GM19099 (cell line): ENCODE data around the gene GRIN2A.

Experiments
- POLR2A ChIP-seq: IDR thresholded peaks from 3 replicates; pipeline ENCODE4 v1.6.1; 2011; ENCODE audit warnings: low read depth; ENCODE audit not compliant: insufficient read length; ENCODE audit errors: extremely low read depth

Gene GRIN2A

DNA sequence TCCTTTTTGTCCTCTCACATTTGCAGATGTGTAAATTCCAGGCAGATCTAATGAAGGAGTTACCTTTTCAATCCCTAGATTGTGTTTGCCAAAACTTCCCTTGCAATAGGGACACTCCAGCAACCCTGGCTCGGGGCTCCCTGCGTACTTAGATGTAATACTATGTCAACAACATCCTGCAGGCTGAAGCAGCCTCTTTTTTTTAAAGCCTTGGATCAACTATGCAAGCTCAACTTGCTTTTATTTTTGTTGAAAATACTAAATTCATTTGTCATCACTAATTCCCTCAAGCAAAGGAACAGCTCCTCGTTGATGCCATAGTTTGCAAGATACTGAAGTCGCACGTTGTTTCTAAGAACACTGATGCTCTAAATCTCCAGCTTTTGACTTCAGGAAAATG, 59.1 kb downstream of the GRIN2A start:
- TF ChIP-seq POLR2A, result no peak

DNA sequence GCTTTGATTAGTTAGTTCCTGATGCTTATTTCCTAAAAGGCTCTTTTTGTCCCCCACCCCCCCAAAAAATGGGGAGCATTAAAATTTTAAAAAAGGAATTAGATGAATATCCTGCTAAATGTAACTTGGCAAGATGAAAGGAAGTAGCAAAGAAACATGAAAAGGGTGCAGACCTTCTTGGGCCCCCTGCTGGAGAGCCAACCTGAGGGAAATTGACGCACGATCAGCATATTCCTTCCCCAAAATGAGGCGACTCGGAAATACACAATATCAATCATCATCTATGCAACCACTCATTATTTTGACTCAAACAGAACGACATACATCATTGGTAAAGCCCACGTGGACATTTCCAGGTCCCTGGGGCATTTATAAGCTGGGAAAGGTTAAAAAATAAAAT, 59.7 kb downstream of the GRIN2A start:
- TF ChIP-seq POLR2A, result no peak

DNA sequence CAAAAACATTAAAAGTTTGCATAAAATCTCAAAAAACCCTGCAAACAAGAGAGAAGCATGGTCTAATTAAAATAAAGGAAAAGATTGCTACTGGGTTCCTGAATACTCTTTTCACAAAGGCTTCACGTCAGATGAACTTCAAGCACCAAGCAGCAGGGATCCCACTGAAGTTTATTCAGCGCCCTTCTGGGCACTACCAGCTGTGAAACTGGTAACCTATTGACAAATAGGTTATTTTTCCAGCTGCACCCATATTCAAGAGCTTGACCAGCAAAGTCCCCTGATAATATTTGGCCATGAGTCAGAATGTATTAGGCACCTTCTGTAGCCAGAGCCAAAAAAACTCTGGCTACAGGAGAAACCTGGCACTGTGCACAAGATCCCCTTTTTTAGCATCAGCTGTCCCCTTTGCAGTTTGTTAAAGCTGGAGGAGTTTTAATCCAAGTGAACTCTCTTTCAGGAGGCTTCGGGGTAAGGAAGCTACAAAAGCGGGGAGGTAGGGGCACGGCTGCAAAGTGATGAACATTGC, 60.3 kb downstream of the GRIN2A start:
- TF ChIP-seq POLR2A, result no peak

DNA sequence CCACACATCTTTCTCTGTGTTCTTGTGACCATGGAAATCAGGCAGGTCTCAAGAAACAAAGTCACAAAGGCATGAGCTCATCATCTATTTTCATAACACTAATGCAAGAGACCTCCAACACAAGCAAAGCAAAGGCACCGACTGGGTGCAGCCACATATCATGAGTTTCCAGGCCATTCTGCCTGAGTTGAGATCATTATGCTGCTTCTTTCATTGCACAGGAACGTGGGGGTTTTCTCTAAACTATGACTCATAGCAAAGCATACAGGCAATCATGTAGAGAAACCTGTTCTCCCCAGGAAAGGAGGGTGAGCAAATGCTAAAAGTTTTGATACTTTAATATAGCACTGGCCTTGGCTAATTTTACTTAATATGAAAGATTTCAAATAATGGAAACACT, 60.7 kb downstream of the GRIN2A start:
- no peak for TF ChIP-seq POLR2A

DNA sequence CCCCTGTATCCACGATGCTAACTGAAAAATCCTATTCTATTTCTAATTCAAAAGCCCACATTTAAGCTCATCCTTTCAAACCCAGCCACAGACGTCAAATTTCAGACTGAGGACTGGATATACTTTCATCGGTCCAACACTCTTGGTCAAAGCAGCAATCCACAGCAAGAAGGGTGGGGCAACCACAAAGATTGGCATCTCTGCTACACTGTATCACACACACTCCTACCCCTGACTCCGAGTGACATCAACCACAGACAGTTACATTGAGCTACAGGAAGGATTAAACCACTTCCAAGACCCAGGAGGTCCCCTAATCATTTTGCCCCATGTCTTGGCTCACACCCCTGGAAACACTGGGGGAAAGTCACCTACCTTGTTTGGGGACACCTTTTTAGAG, 61.3 kb downstream of the GRIN2A start:
- no peak for TF ChIP-seq POLR2A

- no peak for TF ChIP-seq POLR2A
These were observed 67.8 kb downstream of the GRIN2A start for GRCh38 chr16:10114409-10114808.

- no peak for TF ChIP-seq POLR2A
These were observed 69.0 kb downstream of the GRIN2A start for GRCh38 chr16:10113248-10113647.

GRCh38 chr16:10112021-10112420, 70.2 kb downstream of the GRIN2A start:
- TF ChIP-seq POLR2A, result no peak

DNA sequence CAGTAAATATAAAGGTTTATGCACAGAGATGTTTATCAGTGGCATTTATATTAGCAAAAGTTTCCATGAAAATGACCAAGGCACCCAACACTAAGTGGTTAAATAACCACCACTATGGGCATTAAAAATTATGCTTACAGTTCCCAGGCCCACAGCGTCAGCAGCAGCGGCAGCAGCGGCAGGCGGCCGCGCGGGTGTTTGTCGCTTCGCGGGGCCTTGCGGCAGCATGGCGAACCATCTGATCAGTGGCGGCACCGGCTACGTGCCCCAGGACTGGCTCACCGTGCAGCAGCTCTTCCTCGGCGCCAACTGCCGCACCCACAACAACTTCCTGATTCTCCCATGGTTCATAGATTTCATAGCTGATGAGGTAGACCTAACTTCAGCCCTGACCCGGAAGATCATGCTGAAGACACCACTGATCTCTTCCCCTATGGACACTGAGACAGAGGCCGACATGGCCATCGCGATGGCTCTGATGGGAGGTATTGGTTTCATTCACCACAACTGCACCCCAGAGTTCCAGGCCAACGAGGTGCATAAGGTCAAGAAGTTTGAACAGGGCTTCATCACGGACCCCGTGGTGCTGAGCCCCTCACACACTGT, 71.0 kb downstream of the GRIN2A start:
- no peak for TF ChIP-seq POLR2A

GRCh38 chr16:10110552-10110951, 71.7 kb downstream of the GRIN2A start:
- TF ChIP-seq POLR2A, result no peak

DNA sequence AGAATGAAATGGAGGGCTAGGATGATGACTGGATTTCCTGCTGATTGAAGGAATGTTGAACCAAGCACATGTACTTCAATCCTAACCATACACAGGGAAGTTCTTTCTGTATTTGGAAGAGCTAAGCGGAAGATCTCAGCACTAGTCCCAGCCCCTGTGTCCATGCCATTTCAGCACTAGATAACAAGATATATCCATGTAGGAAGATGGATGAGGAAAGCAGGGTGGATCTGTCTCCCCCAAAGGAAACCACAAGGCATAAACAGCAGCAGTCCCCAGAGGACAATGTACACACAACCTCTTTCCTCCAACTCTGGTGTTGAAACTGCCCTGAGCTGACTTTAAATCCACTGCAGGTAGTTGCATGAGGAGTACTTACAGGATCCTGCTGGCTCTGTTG, 75.1 kb downstream of the GRIN2A start:
- no peak for TF ChIP-seq POLR2A

DNA sequence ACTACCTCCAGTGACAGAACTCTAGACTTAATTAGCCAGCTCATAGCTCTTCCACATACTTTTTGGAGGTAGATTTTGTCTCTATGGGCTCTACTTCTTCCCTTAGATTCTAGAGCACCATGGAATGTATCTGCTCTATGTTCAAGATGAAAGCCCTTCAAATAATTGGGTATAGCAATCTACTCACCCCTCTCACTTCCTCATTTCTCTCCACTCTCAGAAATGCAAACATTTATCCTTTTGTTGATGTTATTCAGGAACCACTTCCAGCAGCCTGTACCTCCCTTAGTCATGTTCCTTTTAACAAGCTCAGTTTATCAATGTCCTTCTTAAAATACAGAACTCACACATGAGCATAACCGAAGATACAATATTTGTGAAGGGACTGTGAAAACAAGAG, 78.5 kb downstream of the GRIN2A start:
- TF ChIP-seq POLR2A, result no peak

DNA sequence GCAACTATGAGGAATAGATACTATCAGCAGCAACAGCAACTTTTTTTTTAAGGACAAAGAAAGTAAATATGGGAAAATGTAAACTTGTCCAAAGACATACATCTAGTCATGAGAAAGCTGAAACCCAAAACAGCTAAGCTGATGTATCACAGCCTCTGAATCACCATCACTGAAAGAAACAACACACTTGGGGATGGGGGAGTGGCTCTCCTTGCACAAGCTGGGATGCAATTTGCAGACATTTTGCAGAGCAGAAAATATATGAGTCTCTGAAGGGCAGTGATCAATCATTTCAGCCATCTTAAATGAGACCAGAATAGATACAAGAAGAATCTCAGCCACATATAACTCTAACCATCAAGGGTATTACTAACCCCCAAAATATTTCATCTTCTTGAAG, 79.1 kb downstream of the GRIN2A start:
- no peak for TF ChIP-seq POLR2A

GRCh38 chr16:10100829-10101228, 81.4 kb downstream of the GRIN2A start:
- TF ChIP-seq POLR2A, result no peak

DNA sequence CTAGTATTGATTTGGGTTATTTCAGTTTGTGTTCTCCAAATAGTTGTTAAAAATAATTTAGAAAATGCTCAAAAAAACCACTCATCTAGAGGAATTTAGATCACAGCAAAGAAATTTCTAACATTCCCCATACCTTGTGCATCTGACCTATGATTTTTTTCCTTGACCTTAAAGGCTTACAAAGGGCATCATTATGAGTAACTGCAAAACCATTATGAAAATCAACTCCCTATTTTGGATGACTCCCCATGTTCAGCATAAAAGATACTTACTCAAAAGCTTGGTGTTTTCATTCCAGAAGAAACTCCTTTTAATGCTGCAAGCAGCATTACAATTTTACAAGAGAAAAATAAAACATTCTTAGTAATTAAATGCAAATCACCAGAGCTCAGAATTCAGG, 83.2 kb downstream of the GRIN2A start:
- no peak for TF ChIP-seq POLR2A

DNA sequence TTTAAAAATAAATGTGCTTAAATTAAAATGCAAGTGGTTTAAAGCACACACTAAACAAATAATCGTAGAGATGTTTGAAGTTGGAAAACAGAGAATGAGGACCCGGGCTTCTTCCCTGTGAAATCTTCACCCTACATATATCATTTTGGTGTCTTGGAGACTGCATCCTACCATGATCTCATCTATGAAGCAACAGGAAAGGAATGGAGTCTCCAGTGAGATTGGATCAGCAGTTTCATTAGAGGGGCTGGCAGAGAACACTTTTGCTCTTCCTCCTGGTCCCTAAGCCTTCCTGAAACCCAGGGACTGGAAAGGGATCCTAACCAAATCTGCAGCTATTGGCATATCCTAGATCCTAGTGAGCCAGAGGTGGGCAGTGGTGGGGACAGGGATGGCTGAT, 85.0 kb downstream of the GRIN2A start:
- no peak for TF ChIP-seq POLR2A

- TF ChIP-seq POLR2A, result no peak
These were observed 88.7 kb downstream of the GRIN2A start for GRCh38 chr16:10093576-10093975.
